Tibial nerve (tissue), 4 donors: ENCODE results near the gene CHN2. TPM values are rescaled to one million over a fixed set of nuclear protein-coding genes. Genes with fewer than 3 reads are reported as not detected.

Source experiments
- DNase-seq, 2 donors: peaks; one replicate each; pipeline ENCODE4 v3.0.0-alpha.2; 2019; ENCODE audit warnings: low spot score in 2 of 2
- H3K27ac ChIP-seq, 4 donors: fragments of 200-600 bp; sonication (generic) in 3 of 4; one replicate each; pipeline ENCODE4 v1.5.1; 2017 to 2019; ENCODE audit warnings: mild to moderate bottlenecking in 1 of 4
- H3K27me3 ChIP-seq, 2 donors: fragments of 200-600 bp; sonication (generic) in 1 of 2; one replicate each; pipeline versions ENCODE4 v1.5.1 to v1.6.0; 2017 to 2019
- H3K36me3 ChIP-seq, 3 donors: fragments of 200-600 bp; sonication (generic); one replicate each; pipeline ENCODE4 v1.5.1; 2018 to 2019
- H3K4me1 ChIP-seq, 4 donors: fragments of 200-600 bp; sonication (generic) in 3 of 4; one replicate each; pipeline ENCODE4 v1.5.1; 2017 to 2019
- H3K4me3 ChIP-seq, 4 donors: fragments of 200-600 bp; sonication (generic) in 3 of 4; one replicate each; pipeline ENCODE4 v1.5.1; 2017 to 2019; ENCODE audit warnings: mild to moderate bottlenecking in 1 of 4, moderate library complexity in 1 of 4
- H3K9me3 ChIP-seq, 4 donors: fragments of 200-600 bp; sonication (generic) in 3 of 4; one replicate each; pipeline ENCODE4 v1.5.1; 2017 to 2019
- CTCF ChIP-seq, 5 experiments: fragments of 200-600 bp in 3 of 5; fragments of 450-650 bp in 2 of 5; sonication (generic) in 3 of 5; IDR thresholded peaks; one replicate each; pipeline ENCODE4 v1.5.1; 2016 to 2019; ENCODE audit warnings: antibody characterized with exemption in 5 of 5, mild to moderate bottlenecking in 3 of 5, moderate library complexity in 2 of 5
- EP300 ChIP-seq, 2 donors: sonication (generic); formaldehyde crosslinking; IDR thresholded peaks; one replicate each; pipeline ENCODE4 v1.6.1; 2017; ENCODE audit warnings: antibody characterized with exemption in 2 of 2, mild to moderate bottlenecking in 1 of 2
- POLR2A ChIP-seq, 2 donors: fragments of 450-650 bp; IDR thresholded peaks; one replicate each; pipeline ENCODE4 v1.6.1; 2017; ENCODE audit warnings: antibody characterized with exemption in 2 of 2, mild to moderate bottlenecking in 2 of 2, moderate library complexity in 2 of 2
- WGBS, 2 donors: methylation state at CpG; one replicate each; pipeline ENCODE4 v1.1.5; 2018; 5-methylcytosine and 5-hydroxymethylcytosine counted together
- total RNA-seq, 4 donors: library from RNA; depleted of rRNA; stranded (reverse); fragments of >200 nt; gene quantifications; one replicate each; pipeline ENCODE4 v1.1.0, GENCODE V29; 2016

CHN2 gene
- total RNA-seq, 4 donors from 2014 or later = 3.9 to 12.6 (median 7.0) TPM

GRCh38 chr7:29435167-29435566, 240.6 kb downstream of the CHN2 start:
- Histone ChIP-seq H3K4me1 (no peaks in the 10 kb centered on the region), H3K36me3 (no peaks in the 10 kb centered on the region)

GRCh38 chr7:29435902-29436301, 241.3 kb downstream of the CHN2 start:
- no peak overlapping the region for H3K27ac ChIP-seq
- H3K36me3 ChIP-seq = no peaks in the 10 kb centered on the region
- 85 to 86% methylated on average over 3 of the region's 3 CpGs for WGBS, 2 donors
- H3K27me3 ChIP-seq = no peaks in the 10 kb centered on the region
- no peak overlapping the region for H3K4me3 ChIP-seq
- TF ChIP-seq CTCF (IDR thresholded peaks at IDR 0.05) (no peak), POLR2A (IDR thresholded peaks at IDR 0.05) (no peak)
- H3K4me1 ChIP-seq = no peaks in the 10 kb centered on the region
- no peaks in the 10 kb centered on the region for H3K9me3 ChIP-seq
- DNase-seq = no peak

More at GRCh38 chr7:29435167-29435566, 240.6 kb downstream of the CHN2 start:
- H3K9me3 ChIP-seq = no peaks in the 10 kb centered on the region
- TF ChIP-seq CTCF (IDR thresholded peaks at IDR 0.05) (no peak), EP300 (IDR thresholded peaks at IDR 0.05) (no peak), POLR2A (IDR thresholded peaks at IDR 0.05) (no peak)
- no peaks in the 10 kb centered on the region for H3K27me3 ChIP-seq
- H3K27ac ChIP-seq = no peak overlapping the region
- H3K4me3 ChIP-seq = no peak overlapping the region
- DNase-seq = no peak

GRCh38 chr7:29442146-29442545, 247.6 kb downstream of the CHN2 start:
- H3K4me1 ChIP-seq = no peaks in the 10 kb centered on the region
- H3K36me3 ChIP-seq = no peaks in the 10 kb centered on the region
- no peaks in the 10 kb centered on the region for H3K27me3 ChIP-seq
- WGBS, 2 donors = 36 to 43% methylated on average over 3 of the region's 3 CpGs
- H3K4me3 ChIP-seq = no peak overlapping the region
- no peak for TF ChIP-seq CTCF (IDR thresholded peaks at IDR 0.05)
- no peak for TF ChIP-seq POLR2A (IDR thresholded peaks at IDR 0.05)
- no peak for TF ChIP-seq EP300 (IDR thresholded peaks at IDR 0.05)
- DNase-seq = no peak
- no peaks in the 10 kb centered on the region for H3K9me3 ChIP-seq
- H3K27ac ChIP-seq = no peak overlapping the region

GRCh38 chr7:29443552-29443951, 249.0 kb downstream of the CHN2 start:
- Histone ChIP-seq H3K9me3 (no peaks in the 10 kb centered on the region), H3K27me3 (no peaks in the 10 kb centered on the region), H3K4me1 (no peaks in the 10 kb centered on the region), H3K36me3 (no peaks in the 10 kb centered on the region), H3K27ac (no peak overlapping the region), H3K4me3 (no peak overlapping the region)
- 67 to 82% methylated on average over 1 of the region's 1 CpG for WGBS, 2 donors
- no peak for DNase-seq
- TF ChIP-seq POLR2A (IDR thresholded peaks at IDR 0.05) (no peak), CTCF (IDR thresholded peaks at IDR 0.05) (no peak), EP300 (IDR thresholded peaks at IDR 0.05) (no peak)

GRCh38 chr7:29444267-29444666, 249.7 kb downstream of the CHN2 start:
- H3K4me3 ChIP-seq = no peak overlapping the region
- DNase-seq = no peak
- 92 to 96% methylated on average over 3 of the region's 3 CpGs for WGBS, 2 donors
- H3K9me3 ChIP-seq = no peaks in the 10 kb centered on the region
- H3K36me3 ChIP-seq = no peaks in the 10 kb centered on the region
- peaks cover 0 to 6% (median 0%) of the 10 kb centered on the region in 4 donors for H3K4me1 ChIP-seq
- TF ChIP-seq CTCF (IDR thresholded peaks at IDR 0.05) (no peak), POLR2A (IDR thresholded peaks at IDR 0.05) (no peak), EP300 (IDR thresholded peaks at IDR 0.05) (no peak)
- no peaks in the 10 kb centered on the region for H3K27me3 ChIP-seq
- H3K27ac ChIP-seq = no peak overlapping the region
